WTC11 (cell line): ENCODE measurements around the gene MGAT3. TPM values are rescaled to one million over a fixed set of nuclear protein-coding genes. Genes with fewer than 3 reads are reported as not detected.
"Not testable (repeated sequence)": the region's sequence is repeated elsewhere in the genome, so short reads cannot be mapped to it uniquely, and the experiment has no call there.

ENCODE experiments used
- ATAC-seq: fragments of 200-7000 bp; cut with Tn5 transposase; 2 replicates; pipeline ENCODE4 v1.10.0; 2021; ENCODE audit warnings: mild to moderate bottlenecking, moderate library complexity
- CTCF ChIA-PET: fragments of 300-600 bp; sonication (Branson Sonifier 250); formaldehyde crosslinking; loops from one replicate; lab custom pipeline; 2021; ENCODE audit warnings: antibody characterized with exemption; lab: Charles Lee
- POLR2A ChIA-PET: fragments of 350-600 bp; sonication (Branson Sonifier 250); formaldehyde crosslinking; loops from one replicate; lab custom pipeline; 2021; ENCODE audit warnings: antibody characterized with exemption; lab: Charles Lee
- DNase-seq: peaks from one replicate; pipeline ENCODE4 v3.0.0; 2021; ENCODE audit warnings: low spot score
- H3K27ac Mint-ChIP-seq: 2 replicates; pipeline ENCODE4 v1.8.0; 2021; ENCODE audit warnings: mixed read lengths
- H3K27me3 Mint-ChIP-seq: 2 replicates; pipeline ENCODE4 v1.8.0; 2021; ENCODE audit warnings: low read depth, mild to moderate bottlenecking, moderate library complexity, mixed read lengths
- H3K36me3 Mint-ChIP-seq: 2 replicates; pipeline ENCODE4 v1.8.0; 2021; ENCODE audit warnings: mixed read lengths
- H3K4me1 Mint-ChIP-seq: 2 replicates; pipeline ENCODE4 v1.8.0; 2022; ENCODE audit warnings: mixed read lengths
- H3K4me3 Mint-ChIP-seq: 2 replicates; pipeline ENCODE4 v1.8.0; 2021; ENCODE audit warnings: mild to moderate bottlenecking, moderate library complexity, mixed read lengths
- H3K9me3 Mint-ChIP-seq: 2 replicates; pipeline ENCODE4 v1.8.0; 2021; ENCODE audit warnings: mixed read lengths
- MXD4 ChIP-seq: fragments of 250-450 bp; sonication (Bioruptor Pico); IDR thresholded peaks from 2 replicates; pipeline ENCODE4 v1.8.0; 2021; ENCODE audit warnings: mild to moderate bottlenecking, moderate library complexity, borderline replicate concordance
- NFATC4 ChIP-seq: fragments of 250-450 bp; sonication (Bioruptor Pico); IDR thresholded peaks from 2 replicates; pipeline ENCODE4 v1.9.0; 2021; ENCODE audit warnings: mild to moderate bottlenecking
- RORB ChIP-seq: fragments of 250-450 bp; sonication (Bioruptor Pico); IDR thresholded peaks from 2 replicates; pipeline ENCODE4 v1.9.0; 2021; ENCODE audit warnings: mild to moderate bottlenecking
- SMAD3 ChIP-seq: sonication (generic); formaldehyde crosslinking; IDR thresholded peaks from 2 replicates; pipeline ENCODE4 v1.8.0; 2022; ENCODE audit warnings: missing genetic modification reagents, mild to moderate bottlenecking, borderline replicate concordance
- TEAD1 ChIP-seq: sonication (generic); formaldehyde crosslinking; IDR thresholded peaks from 2 replicates; pipeline ENCODE4 v1.8.0; 2022; ENCODE audit warnings: mild to moderate bottlenecking, missing genetic modification reagents
- ZNF416 ChIP-seq: fragments of 250-450 bp; sonication (Bioruptor Pico); IDR thresholded peaks from 2 replicates; pipeline ENCODE4 v1.9.0; 2021; ENCODE audit warnings: mild to moderate bottlenecking, inconsistent platforms
- ZNF671 ChIP-seq: fragments of 250-450 bp; sonication (Bioruptor Pico); IDR thresholded peaks from 2 replicates; pipeline ENCODE4 v1.8.0; 2021; ENCODE audit warnings: mild to moderate bottlenecking
- total RNA-seq: library from RNA; stranded (reverse); gene quantifications from 3 replicates; pipeline ENCODE4 v1.2.3, GENCODE V29; 2021
- TF ChIP-seq, protein P1 (sequence below): sonication (generic); formaldehyde crosslinking; IDR thresholded peaks from 2 replicates; pipeline ENCODE4 v1.8.0; 2022; ENCODE audit warnings: mild to moderate bottlenecking, missing genetic modification reagents
- TF ChIP-seq, protein P2 (sequence below): fragments of 250-450 bp; sonication (Bioruptor Pico); IDR thresholded peaks from 2 replicates; pipeline ENCODE4 v1.9.0; 2021; ENCODE audit warnings: mild to moderate bottlenecking
- TF ChIP-seq, protein P3 (sequence below): sonication (generic); formaldehyde crosslinking; IDR thresholded peaks from 2 replicates; pipeline ENCODE4 v1.8.1; 2023; ENCODE audit warnings: mild to moderate bottlenecking, missing genetic modification reagents, moderate library complexity
- TF ChIP-seq, protein P4 (sequence below): fragments of 250-450 bp; sonication (Bioruptor Pico); IDR thresholded peaks from 2 replicates; pipeline ENCODE4 v1.9.0; 2021; ENCODE audit warnings: mild to moderate bottlenecking, borderline replicate concordance
- TF ChIP-seq, protein P5 (sequence below): sonication (generic); formaldehyde crosslinking; IDR thresholded peaks from 2 replicates; pipeline ENCODE4 v1.8.0; 2022; ENCODE audit warnings: mild to moderate bottlenecking, missing genetic modification reagents

The MGAT3 gene
- total RNA-seq, 1 experiment from 2014 or later: 11.4 TPM

DNA sequence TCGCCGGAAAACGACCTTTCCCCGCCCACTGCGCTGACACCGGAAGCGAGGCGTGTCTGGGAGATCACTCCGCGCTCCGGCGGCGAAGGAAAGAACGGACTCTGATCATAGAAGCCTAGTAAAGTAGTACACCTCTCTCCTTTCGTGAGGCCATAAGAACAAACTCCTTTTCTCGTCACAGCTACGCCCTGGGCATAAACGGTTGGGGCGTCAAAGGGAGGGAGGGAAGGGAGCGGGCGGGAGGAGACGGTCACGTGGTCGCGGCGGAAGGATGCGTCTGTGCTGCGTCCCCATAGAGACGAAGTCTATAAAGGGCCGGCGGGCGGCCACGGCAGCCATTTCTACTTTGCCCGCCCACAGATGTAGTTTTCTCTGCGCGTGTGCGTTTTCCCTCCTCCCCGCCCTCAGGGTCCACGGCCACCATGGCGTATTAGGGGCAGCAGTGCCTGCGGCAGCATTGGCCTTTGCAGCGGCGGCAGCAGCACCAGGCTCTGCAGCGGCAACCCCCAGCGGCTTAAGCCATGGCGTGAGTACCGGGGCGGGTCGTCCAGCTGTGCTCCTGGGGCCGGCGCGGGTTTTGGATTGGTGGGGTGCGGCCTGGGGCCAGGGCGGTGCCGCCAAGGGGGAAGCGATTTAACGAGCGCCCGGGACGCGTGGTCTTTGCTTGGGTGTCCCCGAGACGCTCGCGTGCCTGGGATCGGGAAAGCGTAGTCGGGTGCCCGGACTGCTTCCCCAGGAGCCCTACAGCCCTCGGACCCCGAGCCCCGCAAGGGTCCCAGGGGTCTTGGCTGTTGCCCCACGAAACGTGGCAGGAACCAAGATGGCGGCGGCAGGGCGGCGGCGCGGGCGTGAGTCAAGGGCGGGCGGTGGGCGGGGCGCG is 63.7 kb downstream of the MGAT3 start, which contains the start of gene ATF4 (continued):
- TF ChIP-seq TEAD1 (CRISPR knock-in tag) (peak; percentile 82; the same call in 1 of the 2 replicates), MXD4 (no peak)
- TF ChIP-seq, protein P1, sequence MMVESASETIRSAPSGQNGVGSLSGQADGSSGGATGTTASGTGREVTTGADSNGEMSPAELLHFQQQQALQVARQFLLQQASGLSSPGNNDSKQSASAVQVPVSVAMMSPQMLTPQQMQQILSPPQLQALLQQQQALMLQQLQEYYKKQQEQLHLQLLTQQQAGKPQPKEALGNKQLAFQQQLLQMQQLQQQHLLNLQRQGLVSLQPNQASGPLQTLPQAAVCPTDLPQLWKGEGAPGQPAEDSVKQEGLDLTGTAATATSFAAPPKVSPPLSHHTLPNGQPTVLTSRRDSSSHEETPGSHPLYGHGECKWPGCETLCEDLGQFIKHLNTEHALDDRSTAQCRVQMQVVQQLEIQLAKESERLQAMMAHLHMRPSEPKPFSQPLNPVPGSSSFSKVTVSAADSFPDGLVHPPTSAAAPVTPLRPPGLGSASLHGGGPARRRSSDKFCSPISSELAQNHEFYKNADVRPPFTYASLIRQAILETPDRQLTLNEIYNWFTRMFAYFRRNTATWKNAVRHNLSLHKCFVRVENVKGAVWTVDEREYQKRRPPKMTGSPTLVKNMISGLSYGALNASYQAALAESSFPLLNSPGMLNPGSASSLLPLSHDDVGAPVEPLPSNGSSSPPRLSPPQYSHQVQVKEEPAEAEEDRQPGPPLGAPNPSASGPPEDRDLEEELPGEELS: peak; percentile 47; the same call in 1 of the 2 replicates

DNA sequence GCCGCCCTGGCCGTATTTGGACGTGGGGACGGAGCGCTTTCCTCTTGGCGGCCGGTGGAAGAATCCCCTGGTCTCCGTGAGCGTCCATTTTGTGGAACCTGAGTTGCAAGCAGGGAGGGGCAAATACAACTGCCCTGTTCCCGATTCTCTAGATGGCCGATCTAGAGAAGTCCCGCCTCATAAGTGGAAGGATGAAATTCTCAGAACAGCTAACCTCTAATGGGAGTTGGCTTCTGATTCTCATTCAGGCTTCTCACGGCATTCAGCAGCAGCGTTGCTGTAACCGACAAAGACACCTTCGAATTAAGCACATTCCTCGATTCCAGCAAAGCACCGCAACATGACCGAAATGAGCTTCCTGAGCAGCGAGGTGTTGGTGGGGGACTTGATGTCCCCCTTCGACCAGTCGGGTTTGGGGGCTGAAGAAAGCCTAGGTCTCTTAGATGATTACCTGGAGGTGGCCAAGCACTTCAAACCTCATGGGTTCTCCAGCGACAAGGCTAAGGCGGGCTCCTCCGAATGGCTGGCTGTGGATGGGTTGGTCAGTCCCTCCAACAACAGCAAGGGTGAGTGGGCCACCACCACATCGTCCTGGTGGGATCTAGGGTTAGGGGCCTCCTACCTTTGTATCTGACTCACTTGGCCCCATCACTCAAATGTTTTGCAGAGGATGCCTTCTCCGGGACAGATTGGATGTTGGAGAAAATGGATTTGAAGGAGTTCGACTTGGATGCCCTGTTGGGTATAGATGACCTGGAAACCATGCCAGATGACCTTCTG is 64.5 kb downstream of the MGAT3 start:
- CTCF ChIA-PET, ATAC-seq, DNase-seq, H3K9me3 Mint-ChIP-seq: not testable (repeated sequence)
- POLR2A ChIA-PET: interaction anchor here (1.7 kb wide), 1 partner anchor 8 kb away, joined by 15 read pairs; no protein-coding TSS in a partner anchor
- H3K27me3 Mint-ChIP-seq: peaks cover 21% of the 10 kb centered on the region
- H3K4me1 Mint-ChIP-seq: peaks cover 44% of the 10 kb centered on the region
- H3K36me3 Mint-ChIP-seq: peaks cover 51% of the 10 kb centered on the region
- TF ChIP-seq RORB (CRISPR knock-in tag): peak; percentile 23; the same call in 1 of the 2 replicates
- peak overlapping the region; percentile 100 for H3K27ac Mint-ChIP-seq
- peak overlapping the region; percentile 95 for H3K4me3 Mint-ChIP-seq

DNA sequence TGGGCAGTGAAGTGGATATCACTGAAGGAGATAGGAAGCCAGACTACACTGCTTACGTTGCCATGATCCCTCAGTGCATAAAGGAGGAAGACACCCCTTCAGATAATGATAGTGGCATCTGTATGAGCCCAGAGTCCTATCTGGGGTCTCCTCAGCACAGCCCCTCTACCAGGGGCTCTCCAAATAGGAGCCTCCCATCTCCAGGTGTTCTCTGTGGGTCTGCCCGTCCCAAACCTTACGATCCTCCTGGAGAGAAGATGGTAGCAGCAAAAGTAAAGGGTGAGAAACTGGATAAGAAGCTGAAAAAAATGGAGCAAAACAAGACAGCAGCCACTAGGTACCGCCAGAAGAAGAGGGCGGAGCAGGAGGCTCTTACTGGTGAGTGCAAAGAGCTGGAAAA is 65.3 kb downstream of the MGAT3 start:
- Mint-ChIP-seq H3K4me1 (peaks cover 44% of the 10 kb centered on the region), H3K27me3 (peaks cover 14% of the 10 kb centered on the region), H3K27ac (peak overlapping the region; percentile 94), H3K4me3 (peak overlapping the region; percentile 95), H3K36me3 (peaks cover 47% of the 10 kb centered on the region)
- not testable (repeated sequence) for H3K9me3 Mint-ChIP-seq, DNase-seq, ATAC-seq
- POLR2A ChIA-PET: interaction anchor here (1.0 kb wide), 1 partner anchor 211 kb away, joined by 6 read pairs; no protein-coding TSS in a partner anchor
- CTCF ChIA-PET: interaction anchor here (1.3 to 4.7 kb wide), 2 partner anchors 26 to 28 kb away, joined by 3 to 21 read pairs; no protein-coding TSS in a partner anchor

DNA sequence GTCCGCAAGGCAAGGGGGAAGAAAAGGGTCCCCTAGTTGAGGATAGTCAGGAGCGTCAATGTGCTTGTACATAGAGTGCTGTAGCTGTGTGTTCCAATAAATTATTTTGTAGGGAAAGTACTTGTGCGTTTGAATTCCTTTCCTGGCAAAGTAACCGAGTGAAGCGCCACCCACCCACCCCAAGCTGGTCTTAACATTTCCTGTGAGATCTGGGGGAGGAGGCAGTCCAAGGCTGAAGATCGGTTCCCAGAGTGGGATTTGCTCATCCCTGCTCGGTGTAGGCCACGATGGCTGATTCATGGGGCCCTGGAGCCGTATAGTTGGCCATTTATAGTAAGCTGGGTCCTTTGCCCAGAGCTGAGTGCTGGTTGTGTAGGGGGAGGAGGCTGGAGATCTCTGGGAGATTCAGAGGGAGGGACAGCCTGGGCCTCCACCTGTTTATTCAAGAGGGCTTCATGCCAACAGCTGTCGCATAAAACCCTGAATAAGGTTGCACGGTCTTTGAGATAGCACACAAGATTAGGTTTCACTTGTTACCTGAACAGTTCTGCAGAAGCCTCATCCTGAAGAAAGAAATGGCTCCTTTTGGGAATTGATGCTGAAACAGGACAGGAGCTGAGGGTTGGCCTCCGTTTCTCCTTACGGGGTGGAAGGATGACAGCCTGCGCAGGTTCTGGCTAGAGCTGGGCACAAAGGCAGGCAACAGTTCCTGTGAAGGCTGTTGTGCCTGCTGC is 65.9 kb downstream of the MGAT3 start:
- no peak for ATAC-seq
- peaks cover 48% of the 10 kb centered on the region for H3K4me1 Mint-ChIP-seq
- H3K27ac Mint-ChIP-seq: peak overlapping the region; percentile 94
- no peak for DNase-seq
- CTCF ChIA-PET: interaction anchor here (0.5 to 4.7 kb wide), 4 partner anchors 26 to 206 kb away, joined by 3 to 21 read pairs (median 3); no protein-coding TSS in a partner anchor
- peak overlapping the region; percentile 95 for H3K4me3 Mint-ChIP-seq
- peaks cover 8% of the 10 kb centered on the region for H3K27me3 Mint-ChIP-seq
- peaks cover 44% of the 10 kb centered on the region for H3K36me3 Mint-ChIP-seq
- POLR2A ChIA-PET: interaction anchor here (0.6 to 2.4 kb wide), 5 partner anchors 10 to 1723 kb away, joined by 3 to 8 read pairs (median 6); partner anchors contain the start of genes MIEF1 and RPS19BP1
- H3K9me3 Mint-ChIP-seq: no peaks in the 10 kb centered on the region
- TF ChIP-seq, protein P2, sequence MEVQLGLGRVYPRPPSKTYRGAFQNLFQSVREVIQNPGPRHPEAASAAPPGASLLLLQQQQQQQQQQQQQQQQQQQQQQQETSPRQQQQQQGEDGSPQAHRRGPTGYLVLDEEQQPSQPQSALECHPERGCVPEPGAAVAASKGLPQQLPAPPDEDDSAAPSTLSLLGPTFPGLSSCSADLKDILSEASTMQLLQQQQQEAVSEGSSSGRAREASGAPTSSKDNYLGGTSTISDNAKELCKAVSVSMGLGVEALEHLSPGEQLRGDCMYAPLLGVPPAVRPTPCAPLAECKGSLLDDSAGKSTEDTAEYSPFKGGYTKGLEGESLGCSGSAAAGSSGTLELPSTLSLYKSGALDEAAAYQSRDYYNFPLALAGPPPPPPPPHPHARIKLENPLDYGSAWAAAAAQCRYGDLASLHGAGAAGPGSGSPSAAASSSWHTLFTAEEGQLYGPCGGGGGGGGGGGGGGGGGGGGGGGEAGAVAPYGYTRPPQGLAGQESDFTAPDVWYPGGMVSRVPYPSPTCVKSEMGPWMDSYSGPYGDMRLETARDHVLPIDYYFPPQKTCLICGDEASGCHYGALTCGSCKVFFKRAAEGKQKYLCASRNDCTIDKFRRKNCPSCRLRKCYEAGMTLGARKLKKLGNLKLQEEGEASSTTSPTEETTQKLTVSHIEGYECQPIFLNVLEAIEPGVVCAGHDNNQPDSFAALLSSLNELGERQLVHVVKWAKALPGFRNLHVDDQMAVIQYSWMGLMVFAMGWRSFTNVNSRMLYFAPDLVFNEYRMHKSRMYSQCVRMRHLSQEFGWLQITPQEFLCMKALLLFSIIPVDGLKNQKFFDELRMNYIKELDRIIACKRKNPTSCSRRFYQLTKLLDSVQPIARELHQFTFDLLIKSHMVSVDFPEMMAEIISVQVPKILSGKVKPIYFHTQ (CRISPR knock-in tag): peak; percentile 73; the same call in 1 of the 2 replicates
- TF ChIP-seq, protein P3, sequence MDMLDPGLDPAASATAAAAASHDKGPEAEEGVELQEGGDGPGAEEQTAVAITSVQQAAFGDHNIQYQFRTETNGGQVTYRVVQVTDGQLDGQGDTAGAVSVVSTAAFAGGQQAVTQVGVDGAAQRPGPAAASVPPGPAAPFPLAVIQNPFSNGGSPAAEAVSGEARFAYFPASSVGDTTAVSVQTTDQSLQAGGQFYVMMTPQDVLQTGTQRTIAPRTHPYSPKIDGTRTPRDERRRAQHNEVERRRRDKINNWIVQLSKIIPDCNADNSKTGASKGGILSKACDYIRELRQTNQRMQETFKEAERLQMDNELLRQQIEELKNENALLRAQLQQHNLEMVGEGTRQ: no peak
- no peak for TF ChIP-seq SMAD3 (CRISPR knock-in tag)
- TF ChIP-seq NFATC4 (CRISPR knock-in tag): peak; percentile 83; the same call in 1 of the 2 replicates
- TF ChIP-seq, protein P4, sequence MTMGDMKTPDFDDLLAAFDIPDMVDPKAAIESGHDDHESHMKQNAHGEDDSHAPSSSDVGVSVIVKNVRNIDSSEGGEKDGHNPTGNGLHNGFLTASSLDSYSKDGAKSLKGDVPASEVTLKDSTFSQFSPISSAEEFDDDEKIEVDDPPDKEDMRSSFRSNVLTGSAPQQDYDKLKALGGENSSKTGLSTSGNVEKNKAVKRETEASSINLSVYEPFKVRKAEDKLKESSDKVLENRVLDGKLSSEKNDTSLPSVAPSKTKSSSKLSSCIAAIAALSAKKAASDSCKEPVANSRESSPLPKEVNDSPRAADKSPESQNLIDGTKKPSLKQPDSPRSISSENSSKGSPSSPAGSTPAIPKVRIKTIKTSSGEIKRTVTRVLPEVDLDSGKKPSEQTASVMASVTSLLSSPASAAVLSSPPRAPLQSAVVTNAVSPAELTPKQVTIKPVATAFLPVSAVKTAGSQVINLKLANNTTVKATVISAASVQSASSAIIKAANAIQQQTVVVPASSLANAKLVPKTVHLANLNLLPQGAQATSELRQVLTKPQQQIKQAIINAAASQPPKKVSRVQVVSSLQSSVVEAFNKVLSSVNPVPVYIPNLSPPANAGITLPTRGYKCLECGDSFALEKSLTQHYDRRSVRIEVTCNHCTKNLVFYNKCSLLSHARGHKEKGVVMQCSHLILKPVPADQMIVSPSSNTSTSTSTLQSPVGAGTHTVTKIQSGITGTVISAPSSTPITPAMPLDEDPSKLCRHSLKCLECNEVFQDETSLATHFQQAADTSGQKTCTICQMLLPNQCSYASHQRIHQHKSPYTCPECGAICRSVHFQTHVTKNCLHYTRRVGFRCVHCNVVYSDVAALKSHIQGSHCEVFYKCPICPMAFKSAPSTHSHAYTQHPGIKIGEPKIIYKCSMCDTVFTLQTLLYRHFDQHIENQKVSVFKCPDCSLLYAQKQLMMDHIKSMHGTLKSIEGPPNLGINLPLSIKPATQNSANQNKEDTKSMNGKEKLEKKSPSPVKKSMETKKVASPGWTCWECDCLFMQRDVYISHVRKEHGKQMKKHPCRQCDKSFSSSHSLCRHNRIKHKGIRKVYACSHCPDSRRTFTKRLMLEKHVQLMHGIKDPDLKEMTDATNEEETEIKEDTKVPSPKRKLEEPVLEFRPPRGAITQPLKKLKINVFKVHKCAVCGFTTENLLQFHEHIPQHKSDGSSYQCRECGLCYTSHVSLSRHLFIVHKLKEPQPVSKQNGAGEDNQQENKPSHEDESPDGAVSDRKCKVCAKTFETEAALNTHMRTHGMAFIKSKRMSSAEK: peak; percentile 86
- TF ChIP-seq ZNF416: peak; percentile 81; the same call in 1 of the 2 replicates
- TF ChIP-seq, protein P5, sequence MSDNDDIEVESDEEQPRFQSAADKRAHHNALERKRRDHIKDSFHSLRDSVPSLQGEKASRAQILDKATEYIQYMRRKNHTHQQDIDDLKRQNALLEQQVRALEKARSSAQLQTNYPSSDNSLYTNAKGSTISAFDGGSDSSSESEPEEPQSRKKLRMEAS (CRISPR knock-in tag): no peak
- TF ChIP-seq ZNF671 (CRISPR knock-in tag): peak; percentile 93
